HG02763 (cell line): ENCODE data around the gene C6orf15.

Source experiments
- ATAC-seq: cut with Tn5 transposase; IDR thresholded peaks from one replicate; pipeline ENCODE4 v1.9.1; 2021; ENCODE audit warnings: mild to moderate bottlenecking, moderate library complexity; ENCODE audit not compliant: unreplicated experiment

C6orf15 gene

DNA sequence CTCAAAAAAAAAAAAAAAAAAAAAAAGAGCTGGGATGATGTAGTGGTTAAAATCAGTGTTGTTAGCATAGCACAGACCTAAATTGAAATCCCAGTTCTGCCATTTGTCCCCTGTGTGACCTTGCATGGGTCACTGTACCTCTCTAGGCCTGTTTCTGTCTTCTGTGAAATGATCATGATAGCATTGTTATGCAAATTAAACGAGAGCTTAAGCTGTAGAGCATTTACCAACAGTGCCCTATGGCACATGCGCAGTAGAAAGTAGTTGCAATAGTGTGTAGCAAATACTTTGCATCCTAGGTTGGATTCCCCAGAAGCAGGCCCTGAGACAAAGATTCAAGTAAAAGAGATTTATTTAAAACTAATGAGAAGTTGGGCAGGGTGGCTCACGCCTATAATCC is 19.2 kb upstream of the C6orf15 start:
- ATAC-seq: no peak

DNA sequence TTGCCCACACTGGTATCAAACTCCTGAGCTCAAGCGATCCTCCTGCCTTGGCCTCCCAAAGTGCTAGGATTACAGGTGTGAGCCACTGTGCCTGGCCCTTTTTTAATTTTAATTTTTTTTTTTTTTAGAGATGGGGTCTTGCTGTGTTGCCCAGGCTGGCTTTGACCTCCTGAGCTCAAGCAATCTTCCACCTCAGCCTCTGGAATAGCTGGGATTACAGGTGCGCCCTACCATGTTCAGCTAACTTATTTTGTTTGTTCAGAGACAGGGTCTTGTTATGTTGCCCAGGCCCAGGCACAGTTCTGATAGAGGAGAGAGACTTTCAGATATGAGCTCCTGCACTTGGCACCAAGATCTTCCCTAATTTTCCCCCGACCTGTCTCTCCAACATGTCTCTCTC is 18.4 kb upstream of the C6orf15 start:
- ATAC-seq: no peak

DNA sequence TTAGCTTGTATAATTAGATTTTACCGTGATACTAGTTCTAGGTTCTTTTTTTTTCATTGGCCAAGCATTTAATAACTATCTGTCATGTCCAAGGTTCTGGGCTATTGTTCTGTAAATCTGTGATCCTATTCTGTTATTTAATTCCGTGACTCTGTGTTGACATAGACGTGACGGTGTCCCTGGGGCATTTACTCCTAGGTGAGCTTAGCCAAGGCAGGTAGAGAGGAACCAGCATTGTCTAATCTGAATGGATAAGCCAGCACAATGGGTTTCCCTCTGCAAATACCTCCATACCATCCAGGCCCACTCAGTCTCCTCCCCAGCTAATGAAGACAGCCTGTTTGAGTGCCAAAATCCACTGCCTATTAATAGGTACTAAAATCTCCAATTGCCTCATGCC is 16.8 kb upstream of the C6orf15 start:
- ATAC-seq: no peak

DNA sequence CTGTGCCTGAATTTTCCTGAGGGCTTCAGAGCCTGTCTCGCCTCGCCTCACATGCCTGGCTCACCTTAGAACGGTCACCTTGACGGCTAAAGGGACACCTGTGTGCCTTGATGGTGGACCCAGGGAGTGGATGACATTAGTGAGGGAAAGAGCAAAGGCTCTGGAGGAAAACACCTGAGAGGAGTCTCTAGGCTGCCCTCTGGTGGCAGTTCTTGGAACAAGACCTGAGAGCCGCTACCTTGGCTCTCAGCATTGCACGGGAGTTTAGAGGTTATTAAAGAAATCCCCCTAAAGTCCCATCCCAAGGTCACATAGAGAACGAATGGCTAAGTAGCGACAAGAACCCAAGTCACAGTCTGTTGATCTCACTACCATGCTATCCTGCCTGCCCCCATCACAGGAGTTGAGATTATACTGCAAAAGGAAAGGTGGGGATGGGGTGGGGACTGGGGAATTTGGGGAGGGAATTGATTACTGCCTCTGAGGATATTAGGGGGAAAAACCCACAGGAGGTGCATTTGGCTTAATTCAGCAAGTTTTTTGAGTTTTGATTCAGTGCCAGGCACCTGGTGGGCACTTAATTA is 15.8 kb upstream of the C6orf15 start:
- no peak for ATAC-seq

DNA sequence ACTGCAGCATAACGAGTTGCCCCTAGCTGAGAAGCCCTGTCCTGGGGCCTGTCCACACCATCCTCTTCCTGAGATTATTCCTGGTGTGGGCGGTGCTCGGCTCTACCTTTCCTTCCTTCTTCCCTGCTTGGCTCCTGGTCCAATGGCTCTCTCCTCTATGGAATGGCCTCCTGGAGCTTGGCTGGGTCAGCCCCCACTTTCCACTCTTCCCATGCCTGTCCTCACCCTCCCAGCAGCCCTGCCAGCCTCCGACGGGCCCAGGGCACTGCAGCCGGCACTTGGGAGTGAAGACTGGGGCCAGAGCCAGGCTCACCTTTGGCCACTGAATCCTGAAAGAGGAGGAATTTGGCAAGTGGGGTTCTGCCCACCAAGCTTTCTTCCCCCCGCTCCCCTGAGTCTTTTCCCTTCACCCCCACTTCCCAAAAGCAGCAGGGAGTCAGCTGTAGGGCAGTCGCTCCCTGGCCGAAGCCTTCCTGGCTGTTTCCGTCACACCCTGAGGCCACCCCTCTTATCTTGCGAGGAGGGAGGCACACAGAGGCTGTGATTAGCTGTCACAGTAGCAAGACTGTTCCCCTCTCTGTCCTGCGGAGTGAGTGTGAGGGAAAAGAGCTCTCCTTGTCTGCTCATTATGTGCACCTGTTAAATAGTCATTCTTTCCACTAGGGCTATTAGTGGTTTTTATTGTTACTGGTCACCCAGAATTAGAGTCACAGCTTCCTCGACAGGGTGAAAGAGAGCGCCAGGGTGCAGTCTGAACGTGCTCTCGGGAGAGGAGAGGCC is 14.2 kb upstream of the C6orf15 start:
- no peak for ATAC-seq

DNA sequence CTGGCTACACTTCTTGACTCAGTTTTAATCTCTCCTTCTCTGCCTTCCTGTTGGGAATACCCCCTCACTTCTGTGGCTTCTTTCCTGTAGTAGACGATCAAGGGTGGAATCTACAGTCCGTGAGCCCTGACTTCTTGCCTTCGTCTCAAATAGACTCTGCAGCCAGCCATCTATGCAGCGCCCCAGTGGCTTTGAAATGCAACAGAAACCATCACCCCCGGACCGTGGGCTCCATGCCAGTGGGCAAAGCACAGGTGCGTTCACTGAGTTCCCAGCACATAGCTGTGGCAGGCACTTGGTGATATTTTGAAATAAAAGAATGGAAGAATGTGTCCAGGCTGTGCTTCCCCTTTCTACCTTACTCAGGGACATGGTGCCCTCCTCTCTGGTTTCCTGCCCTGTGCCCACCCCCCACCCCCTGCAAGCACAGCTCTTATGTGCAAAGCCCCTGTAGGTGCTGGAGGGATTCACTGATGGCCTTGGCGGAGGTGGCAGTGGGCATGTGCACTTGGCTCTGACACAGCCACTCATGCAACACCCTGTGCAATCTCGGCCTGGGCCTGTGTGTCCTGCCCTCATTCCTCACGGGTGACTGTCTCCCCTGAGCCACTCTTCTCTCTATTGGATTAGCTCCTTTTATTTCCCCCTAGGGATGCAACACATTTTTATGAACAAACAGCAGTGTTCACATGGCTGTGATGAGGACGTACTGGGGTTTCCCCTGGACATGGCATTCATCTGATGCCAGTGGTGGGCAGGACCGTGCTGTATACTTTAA is 13.4 kb upstream of the C6orf15 start:
- ATAC-seq: no peak

DNA sequence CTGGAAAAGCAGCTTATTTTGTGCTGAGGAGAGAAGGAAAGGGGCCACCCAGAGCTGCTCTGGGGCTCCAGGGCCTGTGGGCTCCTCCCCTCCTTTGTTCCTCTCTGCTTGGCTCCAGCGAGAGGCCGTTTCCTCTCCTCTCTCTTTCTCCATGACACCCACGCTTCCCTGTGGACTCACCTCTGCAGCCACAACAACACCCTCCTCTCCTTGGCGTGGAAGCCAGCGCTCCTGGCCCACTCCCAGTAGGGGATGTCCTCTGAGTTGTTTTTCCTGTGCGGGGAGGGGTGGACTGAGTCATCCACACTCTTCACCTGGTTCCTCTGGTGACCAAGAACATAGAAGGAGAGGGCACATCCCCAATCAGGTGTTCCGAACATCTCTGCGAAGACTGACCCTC is 12.8 kb upstream of the C6orf15 start:
- ATAC-seq: no peak

DNA sequence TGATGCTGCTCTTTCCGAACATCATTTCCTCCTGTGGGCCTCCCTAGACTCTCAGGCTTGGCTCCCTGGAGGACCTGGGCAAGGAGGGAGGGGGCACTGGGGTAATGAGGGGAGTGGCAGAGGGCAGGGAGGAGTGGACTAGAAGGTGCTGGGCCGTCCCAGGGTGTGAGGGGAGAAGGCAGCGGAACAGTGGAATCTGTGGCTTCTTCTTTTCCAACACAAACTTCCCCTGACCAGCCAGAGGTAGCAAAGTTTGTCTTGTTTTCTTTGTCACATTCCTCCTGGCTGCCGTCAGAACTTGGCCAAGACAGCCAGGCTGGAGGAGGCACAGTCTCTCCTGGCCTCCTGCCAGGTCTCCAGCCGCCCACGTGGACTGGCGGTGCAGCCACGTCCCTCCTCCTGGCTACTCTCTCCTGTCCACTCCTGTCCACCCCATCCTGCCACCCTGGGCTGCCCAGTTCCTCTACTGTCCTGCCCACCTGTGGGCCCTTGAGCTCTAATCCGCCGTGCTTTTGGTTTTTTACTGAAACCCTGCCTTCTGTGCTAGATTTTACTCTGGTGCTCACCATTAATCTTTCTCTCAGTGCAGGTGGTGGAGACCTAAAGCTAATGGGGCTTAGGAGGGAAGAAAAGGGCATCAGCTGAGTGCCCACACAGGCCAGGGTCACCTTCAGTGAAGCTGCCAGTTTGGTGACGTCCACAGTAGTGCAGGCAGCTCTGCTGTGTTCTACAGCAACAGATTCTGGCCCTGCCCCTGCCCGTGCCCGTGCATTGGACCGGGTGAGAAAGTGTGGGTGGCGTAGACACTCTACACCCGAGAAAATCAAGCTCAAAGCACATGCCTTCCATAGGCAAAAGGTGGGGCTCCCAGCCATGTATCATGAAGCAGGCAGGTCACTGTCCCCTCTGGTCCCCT is 10.7 kb upstream of the C6orf15 start:
- ATAC-seq: no peak

DNA sequence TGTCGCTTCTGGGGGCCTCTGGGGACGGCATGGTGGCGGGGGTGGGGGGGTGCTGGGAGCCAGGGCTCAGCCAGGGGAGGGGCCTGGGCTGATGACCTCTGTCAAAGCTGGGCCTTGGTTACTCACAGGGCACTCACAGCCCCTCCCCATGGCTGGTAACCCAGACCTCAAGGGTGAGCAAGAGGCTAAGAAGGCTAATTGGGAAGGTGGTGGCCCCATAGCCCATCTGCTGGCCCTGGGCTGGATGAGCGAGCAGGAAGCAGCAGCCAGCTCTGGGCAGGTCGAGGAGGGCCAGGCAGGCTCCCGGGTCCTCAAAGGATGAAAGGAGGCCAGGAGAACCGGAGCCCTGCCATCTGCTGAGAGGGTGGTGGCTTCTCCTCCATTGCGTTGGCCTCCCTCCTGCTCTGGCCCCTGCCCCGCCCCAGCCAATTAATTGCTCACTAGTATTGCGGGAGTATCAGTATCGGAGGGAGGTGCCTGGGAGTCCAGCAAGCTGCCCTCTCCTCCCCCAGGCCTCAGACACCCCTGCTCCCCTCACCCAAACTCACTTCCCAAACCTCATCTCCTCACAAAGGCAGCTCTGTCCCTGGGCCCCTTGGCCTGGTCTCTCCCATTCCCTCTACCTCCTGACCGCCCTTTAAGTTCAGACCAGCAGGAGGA is 8.9 kb upstream of the C6orf15 start:
- no peak for ATAC-seq

DNA sequence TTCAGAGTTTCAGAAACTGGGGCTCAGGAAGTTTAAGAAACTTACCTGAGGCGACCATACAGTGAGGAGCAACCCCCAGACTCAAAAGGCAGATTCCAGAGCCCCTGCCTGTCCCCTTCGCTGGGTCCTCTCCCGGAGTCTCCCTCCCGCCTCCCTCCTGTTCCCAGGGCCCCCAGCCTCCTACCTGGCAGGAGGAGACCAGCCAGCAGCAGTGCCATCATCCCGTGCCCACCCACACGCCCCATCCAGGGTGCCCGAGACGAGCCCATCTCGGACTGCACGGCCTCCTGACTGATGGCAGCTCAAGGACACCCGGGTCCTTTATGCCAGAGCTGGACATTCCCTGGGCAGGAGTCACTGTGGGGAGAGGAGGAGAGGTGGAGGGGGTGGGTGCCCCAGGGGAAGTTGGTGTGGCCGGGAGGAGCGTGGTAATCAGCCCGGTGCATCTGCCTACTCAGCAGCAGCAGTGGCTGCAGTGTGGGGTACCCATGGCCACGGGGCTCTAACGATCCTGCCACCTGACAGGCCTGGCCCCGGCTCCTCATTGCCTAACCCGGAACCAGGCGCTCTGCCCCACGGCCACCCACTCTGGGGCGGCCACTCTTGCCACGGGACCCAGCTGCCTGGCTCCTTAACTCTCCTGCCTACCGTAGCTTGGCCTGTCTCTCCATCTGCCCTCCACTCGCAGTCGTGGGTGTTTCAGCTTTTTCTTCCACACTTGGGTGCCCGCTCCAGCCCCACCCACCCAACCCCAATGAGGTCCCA is 8.0 kb upstream of the C6orf15 start, which contains the start of gene CDSN:
Gene CDSN (minus strand): TSS at position 296 of the 765 bp plus-strand sequence. CDS start 27 bp downstream, at position 269.
- no peak for ATAC-seq

DNA sequence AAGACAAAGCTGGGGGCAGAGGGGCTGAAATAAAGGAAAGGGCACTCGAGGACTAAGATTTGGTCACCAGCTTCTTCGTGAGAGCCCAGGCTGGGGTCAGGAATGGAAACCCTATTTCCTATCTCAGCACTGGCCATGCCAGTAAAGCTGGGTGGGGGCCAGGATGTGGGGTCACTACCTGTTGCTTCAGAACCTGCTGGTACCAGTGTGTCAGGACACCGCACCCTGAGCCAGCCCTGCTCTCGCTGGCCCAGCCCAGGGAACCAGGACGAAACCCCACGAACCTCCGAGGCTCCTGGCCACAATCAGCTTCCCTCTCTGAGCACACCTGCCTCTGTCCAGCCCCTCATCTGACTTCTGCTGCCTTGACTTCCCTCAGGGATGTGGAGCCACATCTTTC is 5.8 kb upstream of the C6orf15 start:
- ATAC-seq: no peak

DNA sequence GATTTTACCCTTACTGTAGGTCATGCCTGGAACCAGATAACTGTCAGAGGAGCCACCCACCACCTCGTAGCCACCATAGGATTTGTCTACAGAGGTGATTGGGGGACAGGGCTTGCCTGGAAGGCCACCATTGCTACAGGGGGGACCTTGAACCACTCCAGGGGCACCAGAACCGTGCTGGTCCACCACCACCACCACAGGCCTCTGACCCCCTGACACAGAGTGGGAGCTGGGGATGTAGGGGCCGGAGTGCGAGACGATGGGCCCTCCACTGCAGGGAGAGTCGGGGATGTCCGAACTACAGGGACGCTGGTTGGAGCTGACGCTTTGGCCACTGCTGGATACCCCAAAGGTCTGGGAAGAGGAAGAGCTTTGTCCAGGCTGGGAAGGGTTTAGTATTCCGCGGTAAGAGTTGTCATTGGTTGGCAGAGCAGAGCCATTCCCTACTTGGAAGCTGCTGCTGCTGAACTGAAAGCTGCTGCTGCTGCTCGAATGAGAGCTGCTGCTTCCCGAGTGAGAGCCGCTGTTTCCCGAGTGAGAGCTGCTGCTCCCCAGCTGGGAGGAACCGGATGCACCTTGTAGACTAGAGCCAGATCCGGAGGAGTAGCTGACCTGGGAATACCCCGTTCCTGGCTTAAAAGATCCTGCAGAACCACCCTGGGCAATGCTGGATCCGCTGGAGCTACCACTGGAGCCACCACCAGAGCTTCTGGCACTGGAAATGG is 4.4 kb upstream of the C6orf15 start:
- ATAC-seq: no peak

DNA sequence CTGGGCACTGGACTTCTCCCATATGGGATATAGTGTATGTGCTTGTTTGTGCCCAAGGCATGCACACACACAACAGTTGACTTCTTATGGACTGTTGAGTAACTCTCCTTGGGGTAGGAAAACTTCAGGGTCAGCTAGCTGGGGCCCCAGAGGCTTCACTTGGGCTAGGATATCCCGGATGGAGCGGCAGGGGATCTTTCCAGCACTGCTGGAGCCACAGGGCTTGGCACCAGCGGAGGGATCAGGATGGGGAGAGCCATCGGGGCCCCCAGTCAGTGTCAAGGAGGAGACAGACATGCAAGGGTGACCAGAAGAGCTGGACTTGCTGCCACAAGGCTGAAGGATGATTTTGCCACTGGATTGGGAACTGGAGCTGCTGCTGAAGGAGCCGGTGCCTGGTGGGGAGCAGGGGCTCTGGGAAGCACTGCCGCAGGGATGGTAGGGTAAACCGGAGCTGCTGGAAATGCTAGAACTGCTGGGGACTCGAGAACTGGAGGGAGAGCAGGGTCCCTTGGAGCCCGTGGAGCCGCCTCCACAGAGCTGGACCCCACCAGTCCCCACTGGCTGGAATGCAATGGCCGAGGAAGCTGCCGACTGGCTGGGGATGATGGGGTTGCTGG is 3.7 kb upstream of the C6orf15 start:
- no peak for ATAC-seq

DNA sequence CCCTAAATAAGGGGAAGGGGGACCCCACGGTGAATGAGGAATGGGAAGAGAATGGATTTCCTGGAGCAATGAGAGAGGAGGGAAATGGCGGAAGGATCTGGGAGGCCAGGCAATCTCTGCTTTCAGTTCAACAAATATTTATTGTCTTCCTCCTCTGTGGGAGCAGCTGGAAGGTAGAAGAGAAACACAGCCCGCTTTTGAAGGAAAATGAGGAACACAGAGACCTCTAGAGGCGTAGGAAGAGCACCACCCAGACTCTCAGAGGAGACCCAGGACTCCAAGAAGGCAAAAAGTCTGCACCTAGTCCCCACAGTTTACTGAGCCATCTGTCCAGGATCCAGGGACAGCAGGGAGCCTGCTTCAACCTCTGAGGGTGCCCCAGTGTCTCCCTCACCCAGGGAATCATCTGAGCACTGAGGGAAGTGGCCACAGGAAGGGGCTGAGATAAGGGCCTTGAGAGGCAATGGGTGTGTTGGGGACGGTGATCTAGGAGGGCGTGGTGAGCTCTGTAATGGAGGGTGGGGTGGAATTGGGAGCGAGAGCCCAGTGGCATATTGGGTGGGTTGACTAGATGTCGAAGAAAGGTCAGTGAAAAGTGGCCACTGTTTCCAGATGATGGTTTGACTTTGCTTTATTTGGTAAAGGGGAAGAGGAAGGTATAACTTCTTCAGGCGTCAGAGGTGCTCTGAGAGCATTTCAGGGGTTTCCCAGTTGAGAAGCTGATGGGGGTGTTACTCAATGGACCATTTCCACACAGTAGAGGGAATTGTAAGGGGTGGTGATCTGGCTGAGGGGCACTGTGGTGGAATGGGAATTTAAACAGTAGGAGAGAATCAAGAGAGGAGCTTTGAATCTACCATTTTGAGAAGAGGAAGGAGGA is 2.8 kb upstream of the C6orf15 start:
- no peak for ATAC-seq

DNA sequence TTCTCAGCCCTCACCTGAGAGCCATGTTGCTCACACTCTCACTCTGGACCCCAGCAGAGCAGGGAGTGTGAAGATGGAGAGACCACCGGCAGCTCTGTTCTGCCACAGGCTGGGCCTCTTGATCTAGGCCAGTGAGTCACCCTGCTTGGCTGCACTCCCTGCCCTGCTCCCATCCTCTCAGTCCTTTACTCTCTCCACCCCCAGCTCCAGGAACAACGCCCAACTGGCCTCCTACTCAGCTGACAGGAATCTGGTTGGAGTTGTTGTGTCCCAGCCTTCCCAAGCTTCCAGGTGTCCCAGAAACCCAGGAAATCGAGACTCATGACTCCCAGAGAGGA is 2.1 kb upstream of the C6orf15 start, which contains the start of gene PSORS1C1:
Gene PSORS1C1 (plus strand): TSS at position 260 of the 338 bp plus-strand sequence. CDS start 14,833 bp downstream, outside the sequence.
- no peak for ATAC-seq

DNA sequence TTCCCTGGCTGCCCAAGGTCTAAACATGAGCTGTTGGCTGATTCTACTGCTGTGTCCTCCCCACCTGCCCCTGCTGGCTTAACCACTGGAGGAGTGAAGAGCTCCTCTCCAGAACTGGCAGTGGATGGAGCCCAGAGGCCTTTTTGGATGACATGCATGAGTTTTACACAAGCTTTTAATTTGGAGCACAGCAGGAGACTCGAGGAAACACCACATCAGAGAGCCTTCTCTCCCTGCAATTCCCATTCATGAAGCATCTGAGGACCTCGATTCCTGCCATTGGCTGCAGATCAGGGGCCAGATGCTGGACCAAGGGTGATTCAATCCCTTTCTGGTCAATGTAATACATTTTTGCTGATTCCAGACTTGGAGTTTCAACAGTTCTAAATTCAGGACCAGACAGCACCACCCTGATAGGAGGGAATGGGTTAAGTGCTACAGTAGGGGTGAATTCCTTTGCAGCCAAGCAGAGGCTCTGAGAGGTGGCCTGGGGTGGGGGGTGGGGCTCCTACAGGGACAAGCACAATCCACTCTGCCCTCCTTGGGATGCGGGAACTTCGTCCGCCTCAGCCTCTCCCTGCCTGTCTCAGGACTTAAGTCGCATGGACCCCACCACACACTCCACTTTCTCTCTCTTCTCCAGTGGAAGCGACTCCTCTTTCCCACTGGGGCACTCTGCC is 1.6 kb upstream of the C6orf15 start:
- no peak for ATAC-seq

DNA sequence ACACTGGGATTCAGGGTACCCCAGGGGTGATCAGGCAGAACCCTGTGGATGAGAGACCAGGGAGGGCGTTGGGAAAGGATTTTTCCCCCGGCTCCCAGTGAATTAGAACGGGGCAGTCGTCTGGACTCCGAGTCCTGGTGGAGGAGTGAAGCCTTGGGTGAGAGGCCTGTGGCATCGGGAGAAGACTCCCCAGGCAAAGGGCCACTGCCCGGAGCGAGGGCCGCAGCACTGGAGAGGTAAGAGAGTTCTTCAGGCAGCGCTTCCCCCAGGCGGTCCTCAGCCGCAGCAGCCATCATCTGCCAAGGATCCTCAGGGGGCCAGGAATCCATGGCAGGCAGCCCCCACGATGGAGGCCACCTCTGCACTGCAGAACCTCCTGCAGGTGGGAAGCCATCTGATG is 663 bp downstream of the C6orf15 start:
- no peak for ATAC-seq
